ENCODE data around the gene SRRD.

DNA sequence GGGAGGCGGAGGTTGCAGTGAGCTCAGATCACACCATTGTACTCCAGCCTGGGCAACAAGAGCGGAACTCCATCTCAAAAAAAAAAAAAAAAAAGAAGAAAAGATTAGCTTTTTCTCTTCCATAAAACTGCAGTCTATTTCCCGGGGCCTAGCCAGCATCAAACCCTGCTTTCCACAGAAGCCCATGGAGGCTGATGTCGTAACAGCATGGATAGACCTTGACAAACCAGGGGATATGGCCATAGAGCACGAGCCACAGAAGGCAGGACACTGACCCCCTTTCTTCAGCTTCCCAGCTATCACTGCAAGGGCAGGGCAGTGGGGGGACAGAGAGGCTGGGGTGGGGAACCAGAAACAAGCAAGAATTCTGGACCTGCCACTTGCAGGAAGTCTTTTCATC is 21.6 kb upstream of the SRRD start:
- TF ChIP-seq, protein P1, sequence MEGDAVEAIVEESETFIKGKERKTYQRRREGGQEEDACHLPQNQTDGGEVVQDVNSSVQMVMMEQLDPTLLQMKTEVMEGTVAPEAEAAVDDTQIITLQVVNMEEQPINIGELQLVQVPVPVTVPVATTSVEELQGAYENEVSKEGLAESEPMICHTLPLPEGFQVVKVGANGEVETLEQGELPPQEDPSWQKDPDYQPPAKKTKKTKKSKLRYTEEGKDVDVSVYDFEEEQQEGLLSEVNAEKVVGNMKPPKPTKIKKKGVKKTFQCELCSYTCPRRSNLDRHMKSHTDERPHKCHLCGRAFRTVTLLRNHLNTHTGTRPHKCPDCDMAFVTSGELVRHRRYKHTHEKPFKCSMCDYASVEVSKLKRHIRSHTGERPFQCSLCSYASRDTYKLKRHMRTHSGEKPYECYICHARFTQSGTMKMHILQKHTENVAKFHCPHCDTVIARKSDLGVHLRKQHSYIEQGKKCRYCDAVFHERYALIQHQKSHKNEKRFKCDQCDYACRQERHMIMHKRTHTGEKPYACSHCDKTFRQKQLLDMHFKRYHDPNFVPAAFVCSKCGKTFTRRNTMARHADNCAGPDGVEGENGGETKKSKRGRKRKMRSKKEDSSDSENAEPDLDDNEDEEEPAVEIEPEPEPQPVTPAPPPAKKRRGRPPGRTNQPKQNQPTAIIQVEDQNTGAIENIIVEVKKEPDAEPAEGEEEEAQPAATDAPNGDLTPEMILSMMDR (IDR thresholded peaks at IDR 0.05; ENCODE audit: low read depth, low read length) = no peak
- no peak for TF ChIP-seq EZH2phosphoT487 (IDR thresholded peaks at IDR 0.05; ENCODE audit: low read depth)
